ENCODE results near the gene PITPNM3. TPM values are rescaled to one million over a fixed set of nuclear protein-coding genes. Genes with fewer than 3 reads are reported as not detected.

The PITPNM3 gene
- total and polyA plus RNA-seq, 2 experiments from 2014 or later = 1.0 to 1.5 TPM

GRCh38 chr17:6465206-6466003, 91.0 kb downstream of the PITPNM3 start:
- no peak overlapping the region for H3K4me3 Mint-ChIP-seq
- no peaks in the 10 kb centered on the region for H3K36me3 ChIP-seq (ENCODE audit: insufficient read depth)
- no peaks in the 10 kb centered on the region for H4K20me1 ChIP-seq (replicated peaks; ENCODE audit: insufficient read depth)
- H3K36me3 Mint-ChIP-seq (ENCODE audit: low read depth) = no peaks in the 10 kb centered on the region
- H3K4me1 Mint-ChIP-seq = peaks cover 28% of the 10 kb centered on the region
- no peak overlapping the region for H3K4me3 ChIP-seq
- H3K27me3 Mint-ChIP-seq (ENCODE audit: insufficient read depth, low read depth, poor library complexity) = peaks cover 11% of the 10 kb centered on the region
- no peak for ATAC-seq
- H3K4me1 ChIP-seq (ENCODE audit: insufficient read depth) = peaks cover 16% of the 10 kb centered on the region
- H2AFZ ChIP-seq = no peak overlapping the region
- no peaks in the 10 kb centered on the region for H3K27me3 ChIP-seq (ENCODE audit: insufficient read depth)
- H3K9me2 ChIP-seq (ENCODE audit: insufficient read depth) = no peaks in the 10 kb centered on the region
- H3K27ac Mint-ChIP-seq = no peak overlapping the region
- H3F3A ChIP-seq (replicated peaks; ENCODE audit: low read depth) = no peaks in the 10 kb centered on the region
- no peak overlapping the region for H3K27ac ChIP-seq (ENCODE audit: low read depth)
- no peak overlapping the region for H3K4me2 ChIP-seq
- H3K9me3 Mint-ChIP-seq = no peaks in the 10 kb centered on the region; the same call in 1 of the 3 replicates
- no peak for TF ChIP-seq ZNF331 (CRISPR knock-in tag; IDR thresholded peaks at IDR 0.05; ENCODE audit: low read depth)
- TF ChIP-seq NANOG (IDR thresholded peaks at IDR 0.05; ENCODE audit: borderline replicate concordance) = no peak
- TF ChIP-seq STAT1 (IDR thresholded peaks at IDR 0.05; ENCODE audit: unreplicated experiment) = no peak
- no peak for DNase-seq (ENCODE audit: low spot score)
- no peaks in the 10 kb centered on the region for H3K79me2 ChIP-seq (replicated peaks; ENCODE audit: insufficient read depth)

DNA sequence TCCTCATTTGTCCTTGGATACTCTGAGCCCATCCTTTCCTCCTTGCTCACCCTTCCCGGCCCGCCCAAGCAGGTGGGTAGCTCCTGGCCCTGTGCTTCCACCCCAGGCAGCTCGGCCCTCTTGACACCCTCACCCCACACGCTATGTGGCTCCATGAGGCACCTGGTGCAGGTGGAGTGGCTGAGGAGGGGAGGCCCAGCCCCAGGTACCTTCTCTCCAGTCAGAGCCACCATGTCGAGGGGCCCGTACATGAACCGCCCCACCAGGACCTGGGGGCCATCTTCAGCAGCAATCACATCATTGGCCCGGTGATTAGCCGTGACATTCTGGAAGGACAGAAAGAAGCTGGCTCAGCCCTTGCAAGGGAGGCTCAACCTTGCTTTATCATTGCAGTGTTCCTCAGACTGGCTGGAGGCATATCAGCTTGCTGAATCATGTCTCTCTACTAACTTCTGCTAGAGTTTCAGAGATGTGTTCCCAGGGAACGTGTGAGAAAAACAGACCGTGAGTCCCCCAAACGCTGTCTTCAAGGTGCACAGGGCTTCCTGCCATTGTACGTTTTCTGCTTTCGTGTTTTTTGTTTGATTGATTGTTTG, 91.8 kb downstream of the PITPNM3 start:
- Mint-ChIP-seq H3K4me3 (no peak overlapping the region), H3K27ac (no peak overlapping the region), H3K9me3 (no peaks in the 10 kb centered on the region; the same call in 1 of the 3 replicates), H3K36me3 (ENCODE audit: low read depth) (no peaks in the 10 kb centered on the region), H3K27me3 (ENCODE audit: insufficient read depth, low read depth, poor library complexity) (peaks cover 12% of the 10 kb centered on the region), H3K4me1 (peaks cover 26% of the 10 kb centered on the region)
- Histone ChIP-seq H3K9me2 (ENCODE audit: insufficient read depth) (no peaks in the 10 kb centered on the region), H3K4me3 (no peak overlapping the region), H3K36me3 (ENCODE audit: insufficient read depth) (no peaks in the 10 kb centered on the region), H3F3A (replicated peaks; ENCODE audit: low read depth) (no peaks in the 10 kb centered on the region), H3K4me1 (ENCODE audit: insufficient read depth) (peaks cover 16% of the 10 kb centered on the region), H3K79me2 (replicated peaks; ENCODE audit: insufficient read depth) (no peaks in the 10 kb centered on the region), H3K27me3 (ENCODE audit: insufficient read depth) (no peaks in the 10 kb centered on the region), H2AFZ (no peak overlapping the region), H3K27ac (ENCODE audit: low read depth) (no peak overlapping the region), H4K20me1 (replicated peaks; ENCODE audit: insufficient read depth) (no peaks in the 10 kb centered on the region), H3K4me2 (no peak overlapping the region)
- DNase-seq (ENCODE audit: low spot score) (no peak), ATAC-seq (no peak)
- TF ChIP-seq, protein P1, sequence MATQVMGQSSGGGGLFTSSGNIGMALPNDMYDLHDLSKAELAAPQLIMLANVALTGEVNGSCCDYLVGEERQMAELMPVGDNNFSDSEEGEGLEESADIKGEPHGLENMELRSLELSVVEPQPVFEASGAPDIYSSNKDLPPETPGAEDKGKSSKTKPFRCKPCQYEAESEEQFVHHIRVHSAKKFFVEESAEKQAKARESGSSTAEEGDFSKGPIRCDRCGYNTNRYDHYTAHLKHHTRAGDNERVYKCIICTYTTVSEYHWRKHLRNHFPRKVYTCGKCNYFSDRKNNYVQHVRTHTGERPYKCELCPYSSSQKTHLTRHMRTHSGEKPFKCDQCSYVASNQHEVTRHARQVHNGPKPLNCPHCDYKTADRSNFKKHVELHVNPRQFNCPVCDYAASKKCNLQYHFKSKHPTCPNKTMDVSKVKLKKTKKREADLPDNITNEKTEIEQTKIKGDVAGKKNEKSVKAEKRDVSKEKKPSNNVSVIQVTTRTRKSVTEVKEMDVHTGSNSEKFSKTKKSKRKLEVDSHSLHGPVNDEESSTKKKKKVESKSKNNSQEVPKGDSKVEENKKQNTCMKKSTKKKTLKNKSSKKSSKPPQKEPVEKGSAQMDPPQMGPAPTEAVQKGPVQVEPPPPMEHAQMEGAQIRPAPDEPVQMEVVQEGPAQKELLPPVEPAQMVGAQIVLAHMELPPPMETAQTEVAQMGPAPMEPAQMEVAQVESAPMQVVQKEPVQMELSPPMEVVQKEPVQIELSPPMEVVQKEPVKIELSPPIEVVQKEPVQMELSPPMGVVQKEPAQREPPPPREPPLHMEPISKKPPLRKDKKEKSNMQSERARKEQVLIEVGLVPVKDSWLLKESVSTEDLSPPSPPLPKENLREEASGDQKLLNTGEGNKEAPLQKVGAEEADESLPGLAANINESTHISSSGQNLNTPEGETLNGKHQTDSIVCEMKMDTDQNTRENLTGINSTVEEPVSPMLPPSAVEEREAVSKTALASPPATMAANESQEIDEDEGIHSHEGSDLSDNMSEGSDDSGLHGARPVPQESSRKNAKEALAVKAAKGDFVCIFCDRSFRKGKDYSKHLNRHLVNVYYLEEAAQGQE (IDR thresholded peaks at IDR 0.05; ENCODE audit: unreplicated experiment) = no peak
- TF ChIP-seq, protein P2, sequence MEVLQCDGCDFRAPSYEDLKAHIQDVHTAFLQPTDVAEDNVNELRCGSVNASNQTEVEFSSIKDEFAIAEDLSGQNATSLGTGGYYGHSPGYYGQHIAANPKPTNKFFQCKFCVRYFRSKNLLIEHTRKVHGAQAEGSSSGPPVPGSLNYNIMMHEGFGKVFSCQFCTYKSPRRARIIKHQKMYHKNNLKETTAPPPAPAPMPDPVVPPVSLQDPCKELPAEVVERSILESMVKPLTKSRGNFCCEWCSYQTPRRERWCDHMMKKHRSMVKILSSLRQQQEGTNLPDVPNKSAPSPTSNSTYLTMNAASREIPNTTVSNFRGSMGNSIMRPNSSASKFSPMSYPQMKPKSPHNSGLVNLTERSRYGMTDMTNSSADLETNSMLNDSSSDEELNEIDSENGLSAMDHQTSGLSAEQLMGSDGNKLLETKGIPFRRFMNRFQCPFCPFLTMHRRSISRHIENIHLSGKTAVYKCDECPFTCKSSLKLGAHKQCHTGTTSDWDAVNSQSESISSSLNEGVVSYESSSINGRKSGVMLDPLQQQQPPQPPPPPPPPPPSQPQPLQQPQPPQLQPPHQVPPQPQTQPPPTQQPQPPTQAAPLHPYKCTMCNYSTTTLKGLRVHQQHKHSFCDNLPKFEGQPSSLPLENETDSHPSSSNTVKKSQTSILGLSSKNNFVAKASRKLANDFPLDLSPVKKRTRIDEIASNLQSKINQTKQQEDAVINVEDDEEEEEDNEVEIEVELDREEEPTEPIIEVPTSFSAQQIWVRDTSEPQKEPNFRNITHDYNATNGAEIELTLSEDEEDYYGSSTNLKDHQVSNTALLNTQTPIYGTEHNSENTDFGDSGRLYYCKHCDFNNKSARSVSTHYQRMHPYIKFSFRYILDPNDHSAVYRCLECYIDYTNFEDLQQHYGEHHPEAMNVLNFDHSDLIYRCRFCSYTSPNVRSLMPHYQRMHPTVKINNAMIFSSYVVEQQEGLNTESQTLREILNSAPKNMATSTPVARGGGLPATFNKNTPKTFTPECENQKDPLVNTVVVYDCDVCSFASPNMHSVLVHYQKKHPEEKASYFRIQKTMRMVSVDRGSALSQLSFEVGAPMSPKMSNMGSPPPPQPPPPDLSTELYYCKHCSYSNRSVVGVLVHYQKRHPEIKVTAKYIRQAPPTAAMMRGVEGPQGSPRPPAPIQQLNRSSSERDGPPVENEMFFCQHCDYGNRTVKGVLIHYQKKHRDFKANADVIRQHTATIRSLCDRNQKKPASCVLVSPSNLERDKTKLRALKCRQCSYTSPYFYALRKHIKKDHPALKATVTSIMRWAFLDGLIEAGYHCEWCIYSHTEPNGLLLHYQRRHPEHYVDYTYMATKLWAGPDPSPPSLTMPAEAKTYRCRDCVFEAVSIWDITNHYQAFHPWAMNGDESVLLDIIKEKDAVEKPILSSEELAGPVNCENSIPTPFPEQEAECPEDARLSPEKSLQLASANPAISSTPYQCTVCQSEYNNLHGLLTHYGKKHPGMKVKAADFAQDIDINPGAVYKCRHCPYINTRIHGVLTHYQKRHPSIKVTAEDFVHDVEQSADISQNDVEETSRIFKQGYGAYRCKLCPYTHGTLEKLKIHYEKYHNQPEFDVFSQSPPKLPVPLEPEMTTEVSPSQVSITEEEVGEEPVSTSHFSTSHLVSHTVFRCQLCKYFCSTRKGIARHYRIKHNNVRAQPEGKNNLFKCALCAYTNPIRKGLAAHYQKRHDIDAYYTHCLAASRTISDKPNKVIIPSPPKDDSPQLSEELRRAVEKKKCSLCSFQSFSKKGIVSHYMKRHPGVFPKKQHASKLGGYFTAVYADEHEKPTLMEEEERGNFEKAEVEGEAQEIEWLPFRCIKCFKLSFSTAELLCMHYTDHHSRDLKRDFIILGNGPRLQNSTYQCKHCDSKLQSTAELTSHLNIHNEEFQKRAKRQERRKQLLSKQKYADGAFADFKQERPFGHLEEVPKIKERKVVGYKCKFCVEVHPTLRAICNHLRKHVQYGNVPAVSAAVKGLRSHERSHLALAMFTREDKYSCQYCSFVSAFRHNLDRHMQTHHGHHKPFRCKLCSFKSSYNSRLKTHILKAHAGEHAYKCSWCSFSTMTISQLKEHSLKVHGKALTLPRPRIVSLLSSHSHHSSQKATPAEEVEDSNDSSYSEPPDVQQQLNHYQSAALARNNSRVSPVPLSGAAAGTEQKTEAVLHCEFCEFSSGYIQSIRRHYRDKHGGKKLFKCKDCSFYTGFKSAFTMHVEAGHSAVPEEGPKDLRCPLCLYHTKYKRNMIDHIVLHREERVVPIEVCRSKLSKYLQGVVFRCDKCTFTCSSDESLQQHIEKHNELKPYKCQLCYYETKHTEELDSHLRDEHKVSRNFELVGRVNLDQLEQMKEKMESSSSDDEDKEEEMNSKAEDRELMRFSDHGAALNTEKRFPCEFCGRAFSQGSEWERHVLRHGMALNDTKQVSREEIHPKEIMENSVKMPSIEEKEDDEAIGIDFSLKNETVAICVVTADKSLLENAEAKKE (CRISPR knock-in tag; IDR thresholded peaks at IDR 0.05) = no peak
- TF ChIP-seq ZNF331 (CRISPR knock-in tag; IDR thresholded peaks at IDR 0.05; ENCODE audit: low read depth) (no peak), CREB1 (CRISPR knock-in tag; IDR thresholded peaks at IDR 0.05; ENCODE audit: low read depth) (no peak), STAT1 (IDR thresholded peaks at IDR 0.05; ENCODE audit: unreplicated experiment) (no peak), ZNF114 (CRISPR knock-in tag; IDR thresholded peaks at IDR 0.05) (no peak), JUNB (IDR thresholded peaks at IDR 0.05; ENCODE audit: unreplicated experiment) (no peak), POLR2AphosphoS5 (IDR thresholded peaks at IDR 0.05; ENCODE audit: low read depth) (no peak)
- TF ChIP-seq, protein P3, sequence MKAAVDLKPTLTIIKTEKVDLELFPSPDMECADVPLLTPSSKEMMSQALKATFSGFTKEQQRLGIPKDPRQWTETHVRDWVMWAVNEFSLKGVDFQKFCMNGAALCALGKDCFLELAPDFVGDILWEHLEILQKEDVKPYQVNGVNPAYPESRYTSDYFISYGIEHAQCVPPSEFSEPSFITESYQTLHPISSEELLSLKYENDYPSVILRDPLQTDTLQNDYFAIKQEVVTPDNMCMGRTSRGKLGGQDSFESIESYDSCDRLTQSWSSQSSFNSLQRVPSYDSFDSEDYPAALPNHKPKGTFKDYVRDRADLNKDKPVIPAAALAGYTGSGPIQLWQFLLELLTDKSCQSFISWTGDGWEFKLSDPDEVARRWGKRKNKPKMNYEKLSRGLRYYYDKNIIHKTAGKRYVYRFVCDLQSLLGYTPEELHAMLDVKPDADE (IDR thresholded peaks at IDR 0.05) = no peak
